ENCODE results near the gene POLD4.

GRCh38 chr11:67367761-67368227, 14.4 kb upstream of the POLD4 start:
- TF ChIP-seq POLR2A (IDR thresholded peaks at IDR 0.05; ENCODE audit: low read length): no peak
- TF ChIP-seq GATA1 (IDR thresholded peaks at IDR 0.05; ENCODE audit: low read depth, low read length): no peak
